ENCODE results near the gene PIK3R5.

DNA sequence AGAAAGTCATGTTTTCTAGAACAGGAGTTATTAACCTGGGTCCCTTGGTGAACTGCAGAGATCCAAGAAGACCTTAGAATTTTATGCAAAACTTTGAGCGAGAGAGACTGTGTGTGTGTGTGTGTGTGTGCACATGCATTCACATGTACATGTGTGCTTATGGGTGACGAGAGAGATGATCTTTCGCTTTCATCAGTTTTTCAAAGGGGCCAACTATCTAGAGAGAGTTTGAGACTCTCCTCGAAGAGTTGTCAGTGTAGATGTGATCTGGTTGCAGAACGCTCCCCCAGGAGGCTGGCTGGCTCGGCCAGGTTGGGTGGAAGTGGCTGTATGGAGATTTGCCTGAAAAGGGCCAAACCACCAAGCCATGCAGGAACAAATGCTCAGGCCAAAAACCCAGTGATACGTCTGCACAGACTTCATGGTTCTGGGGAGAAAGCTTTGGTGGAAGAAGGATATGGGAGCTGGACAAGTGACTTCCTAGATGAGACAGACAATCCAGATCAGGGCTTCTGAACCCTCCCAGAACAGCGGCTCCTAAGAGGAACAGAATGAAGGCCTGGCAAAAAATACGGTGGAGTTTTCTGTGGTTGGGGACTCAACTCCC lies 6.1 kb downstream of the PIK3R5 start:
- TF ChIP-seq, protein P1, sequence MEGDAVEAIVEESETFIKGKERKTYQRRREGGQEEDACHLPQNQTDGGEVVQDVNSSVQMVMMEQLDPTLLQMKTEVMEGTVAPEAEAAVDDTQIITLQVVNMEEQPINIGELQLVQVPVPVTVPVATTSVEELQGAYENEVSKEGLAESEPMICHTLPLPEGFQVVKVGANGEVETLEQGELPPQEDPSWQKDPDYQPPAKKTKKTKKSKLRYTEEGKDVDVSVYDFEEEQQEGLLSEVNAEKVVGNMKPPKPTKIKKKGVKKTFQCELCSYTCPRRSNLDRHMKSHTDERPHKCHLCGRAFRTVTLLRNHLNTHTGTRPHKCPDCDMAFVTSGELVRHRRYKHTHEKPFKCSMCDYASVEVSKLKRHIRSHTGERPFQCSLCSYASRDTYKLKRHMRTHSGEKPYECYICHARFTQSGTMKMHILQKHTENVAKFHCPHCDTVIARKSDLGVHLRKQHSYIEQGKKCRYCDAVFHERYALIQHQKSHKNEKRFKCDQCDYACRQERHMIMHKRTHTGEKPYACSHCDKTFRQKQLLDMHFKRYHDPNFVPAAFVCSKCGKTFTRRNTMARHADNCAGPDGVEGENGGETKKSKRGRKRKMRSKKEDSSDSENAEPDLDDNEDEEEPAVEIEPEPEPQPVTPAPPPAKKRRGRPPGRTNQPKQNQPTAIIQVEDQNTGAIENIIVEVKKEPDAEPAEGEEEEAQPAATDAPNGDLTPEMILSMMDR (IDR thresholded peaks at IDR 0.05 in 4 of 5, conservative IDR thresholded peaks at IDR 0.05 in 1 of 5): no peak
- no peak for TF ChIP-seq POLR2A (IDR thresholded peaks at IDR 0.05)
